Caco-2 (cell line): ENCODE measurements around the gene GTF2A2. TPM values are rescaled to one million over a fixed set of nuclear protein-coding genes. Genes with fewer than 3 reads are reported as not detected.

ENCODE experiments used
- BruUV-seq: library from RNA; stranded (reverse); fragments of 400-500 nt; replicated peaks from 2 replicates; lab custom pipeline; 2021; lab: Mats Ljungman, UMichigan
- CTCF ChIA-PET: fragments of 300-600 bp; sonication (Branson Sonifier 250); formaldehyde crosslinking; loops from one replicate; lab custom pipeline; 2022; ENCODE audit warnings: antibody characterized with exemption; lab: Charles Lee
- POLR2A ChIA-PET: fragments of 300-600 bp; sonication (Branson Sonifier 250); formaldehyde crosslinking; loops from one replicate; lab custom pipeline; 2022; ENCODE audit warnings: antibody characterized with exemption; lab: Charles Lee
- DNase-seq, 2 experiments: peaks; one replicate each; pipeline versions ENCODE4 v3.0.0 to v3.0.0-alpha.2; 2020 to 2022
- H3K27me3 ChIP-seq: replicated peaks from 2 replicates; pipeline ENCODE4 v1.6.0; 2011; ENCODE audit warnings: low read length; ENCODE audit not compliant: control insufficient read depth, insufficient read depth
- H3K36me3 ChIP-seq: 2 replicates; pipeline ENCODE4 v1.5.1; 2011; ENCODE audit warnings: low read length; ENCODE audit not compliant: control insufficient read depth, insufficient read depth
- H3K4me1 ChIP-seq: fragments of 250-450 bp; sonication (Bioruptor Pico); 2 replicates; pipeline ENCODE4 v1.5.1; 2020; ENCODE audit warnings: mild to moderate bottlenecking
- H3K4me3 ChIP-seq: 2 replicates; pipeline ENCODE4 v1.5.1; 2011; ENCODE audit warnings: low read depth, mild to moderate bottlenecking, control low read depth, low read length
- H3K9me3 ChIP-seq: fragments of 250-450 bp; sonication (Bioruptor Pico); 2 replicates; pipeline ENCODE4 v1.5.1; 2020; ENCODE audit warnings: mild to moderate bottlenecking, moderate library complexity
- H3K27ac Mint-ChIP-seq: one replicate; pipeline ENCODE4 v1.8.0; 2022; ENCODE audit warnings: mixed read lengths; ENCODE audit not compliant: unreplicated experiment
- H3K27me3 Mint-ChIP-seq: one replicate; pipeline ENCODE4 v1.8.0; 2022; ENCODE audit warnings: mixed read lengths; ENCODE audit not compliant: insufficient read depth, unreplicated experiment
- H3K36me3 Mint-ChIP-seq: one replicate; pipeline ENCODE4 v1.8.0; 2022; ENCODE audit warnings: mild to moderate bottlenecking, mixed read lengths; ENCODE audit not compliant: insufficient read depth, unreplicated experiment
- H3K4me1 Mint-ChIP-seq: one replicate; pipeline ENCODE4 v1.8.0; 2022; ENCODE audit warnings: low read depth, mixed read lengths; ENCODE audit not compliant: unreplicated experiment
- H3K4me3 Mint-ChIP-seq: one replicate; pipeline ENCODE4 v1.8.0; 2022; ENCODE audit warnings: mild to moderate bottlenecking, moderate library complexity, mixed read lengths; ENCODE audit not compliant: unreplicated experiment
- H3K9me3 Mint-ChIP-seq: one replicate; pipeline ENCODE4 v1.8.0; 2022; ENCODE audit warnings: mixed read lengths; ENCODE audit not compliant: unreplicated experiment
- CTCF ChIP-seq, 2 experiments: fragments of 200-600 bp in 1 of 2; IDR thresholded peaks; 1 replicate in 1 of 2; 2 replicates in 1 of 2; pipeline versions ENCODE4 v1.5.1 to v1.8.0; 2011 to 2022; ENCODE audit warnings: antibody characterized with exemption in 1 of 2, control low read depth in 1 of 2, inconsistent platforms in 1 of 2, low read depth in 1 of 2, low read length in 1 of 2, mild to moderate bottlenecking in 1 of 2, moderate library complexity in 1 of 2; ENCODE audit not compliant: insufficient read depth in 1 of 2, severe bottlenecking in 1 of 2, unreplicated experiment in 1 of 2
- intact Hi-C: fragments of 100-400 bp; cut with micrococcal nuclease; formaldehyde crosslinking; loops from one replicate; pipeline ENCODE4 v1.10.0; 2022; ENCODE audit not compliant: unreplicated experiment
- total RNA-seq: library from RNA; stranded (reverse); gene quantifications from 2 replicates; pipeline ENCODE4 v1.2.3, GENCODE V29; 2022

Gene GTF2A2
- total RNA-seq, 1 experiment from 2014 or later, result 153 TPM

- peaks cover 5% of the 10 kb centered on the region; the same call in 1 of the 2 replicates for H3K4me1 ChIP-seq
- H3K27me3 Mint-ChIP-seq, result no peaks in the 10 kb centered on the region
- no peak overlapping the region for H3K27ac Mint-ChIP-seq
- ChIA-PET POLR2A (no interaction called here), CTCF (no interaction called here)
- H3K4me3 Mint-ChIP-seq, result no peak overlapping the region
- H3K4me1 Mint-ChIP-seq, result peaks cover 6% of the 10 kb centered on the region
- H3K36me3 ChIP-seq, result no peaks in the 10 kb centered on the region
- intact Hi-C loops, result no loop called here
- no peak overlapping the region for H3K4me3 ChIP-seq
- TF ChIP-seq CTCF (IDR thresholded peaks at IDR 0.05; ENCODE audit: insufficient read depth in 1 of 2, low read depth in 1 of 2, low read length in 1 of 2, severe bottlenecking in 1 of 2, unreplicated experiment in 1 of 2), result no peak
- no peaks in the 10 kb centered on the region; the same call in 1 of the 2 replicates for H3K27me3 ChIP-seq
- DNase-seq, result no peak
- H3K9me3 ChIP-seq, result no peaks in the 10 kb centered on the region
- H3K36me3 Mint-ChIP-seq, result no peaks in the 10 kb centered on the region
- no peaks in the 10 kb centered on the region for H3K9me3 Mint-ChIP-seq
- no TSS peak for BruUV-seq
These were observed 38.9 kb downstream of the GTF2A2 start for GRCh38 chr15:59618406-59618805.

GRCh38 chr15:59616379-59616778, 40.9 kb downstream of the GTF2A2 start:
- intact Hi-C loops, result loop anchor here (1.0 kb wide), 1 partner anchor 83 kb away; no protein-coding TSS in a partner anchor
- H3K27ac Mint-ChIP-seq, result no peak overlapping the region
- H3K36me3 Mint-ChIP-seq, result peaks cover 5% of the 10 kb centered on the region
- Histone ChIP-seq H3K36me3 (no peaks in the 10 kb centered on the region), H3K4me1 (peaks cover 18% of the 10 kb centered on the region), H3K4me3 (no peak overlapping the region), H3K9me3 (no peaks in the 10 kb centered on the region), H3K27me3 (no peaks in the 10 kb centered on the region; the same call in 1 of the 2 replicates)
- DNase-seq, result peak; percentile 33 to 46
- H3K27me3 Mint-ChIP-seq, result no peaks in the 10 kb centered on the region
- peaks cover 7% of the 10 kb centered on the region for H3K9me3 Mint-ChIP-seq
- no peak overlapping the region for H3K4me3 Mint-ChIP-seq
- ChIA-PET POLR2A (no interaction called here), CTCF (interaction anchor here (0.7 to 1.4 kb wide), 4 partner anchors 21 to 87 kb away, joined by 3 to 38 read pairs (median 8); no protein-coding TSS in a partner anchor)
- BruUV-seq, result no TSS peak
- peak; percentile 16 to 33 for TF ChIP-seq CTCF (IDR thresholded peaks at IDR 0.05; ENCODE audit: insufficient read depth in 1 of 2, low read depth in 1 of 2, low read length in 1 of 2, severe bottlenecking in 1 of 2, unreplicated experiment in 1 of 2)
- peaks cover 21% of the 10 kb centered on the region for H3K4me1 Mint-ChIP-seq

GRCh38 chr15:59615661-59616060, 41.7 kb downstream of the GTF2A2 start:
- no peak for DNase-seq
- BruUV-seq, result no TSS peak
- H3K4me3 Mint-ChIP-seq, result no peak overlapping the region
- ChIA-PET POLR2A (no interaction called here), CTCF (interaction anchor here (0.9 kb wide), 1 partner anchor 83 kb away, joined by 5 read pairs; no protein-coding TSS in a partner anchor)
- H3K27ac Mint-ChIP-seq, result no peak overlapping the region
- no peaks in the 10 kb centered on the region for H3K36me3 ChIP-seq
- H3K27me3 ChIP-seq, result no peaks in the 10 kb centered on the region; the same call in 1 of the 2 replicates
- no peaks in the 10 kb centered on the region for H3K27me3 Mint-ChIP-seq
- peaks cover 15% of the 10 kb centered on the region for H3K9me3 Mint-ChIP-seq
- H3K4me3 ChIP-seq, result no peak overlapping the region
- H3K4me1 Mint-ChIP-seq, result peaks cover 26% of the 10 kb centered on the region
- peaks cover 8% of the 10 kb centered on the region for H3K36me3 Mint-ChIP-seq
- intact Hi-C loops, result loop anchor here (1.0 kb wide), 1 partner anchor 82 kb away; no protein-coding TSS in a partner anchor
- peaks cover 21% of the 10 kb centered on the region for H3K4me1 ChIP-seq
- no peak for TF ChIP-seq CTCF (IDR thresholded peaks at IDR 0.05; ENCODE audit: insufficient read depth in 1 of 2, low read depth in 1 of 2, low read length in 1 of 2, severe bottlenecking in 1 of 2, unreplicated experiment in 1 of 2)
- no peaks in the 10 kb centered on the region for H3K9me3 ChIP-seq
